ENCODE results near the gene COL27A1. TPM values are rescaled to one million over a fixed set of nuclear protein-coding genes. Genes with fewer than 3 reads are reported as not detected.
"Not testable (repeated sequence)": the region's sequence is repeated elsewhere in the genome, so short reads cannot be mapped to it uniquely, and the experiment has no call there.

Gene COL27A1
- total RNA-seq, 5 donors from 2014 or later (not counting 1 experiment from before 2014, with no cell fraction given), result 0.53 to 1.7 (median 0.95) TPM

GRCh38 chr9:114187827-114188226 lies 32.5 kb downstream of the COL27A1 start:
- ChIA-PET POLR2A (interaction anchor here in 1 of 2 donors (0.6 kb wide), 1 partner anchor 667 kb away, joined by 13 read pairs; no protein-coding TSS in a partner anchor), CTCF (interaction anchor here in 1 of 2 donors (0.5 kb wide), 1 partner anchor 78 kb away, joined by 6 read pairs; no protein-coding TSS in a partner anchor)
- H3K4me3 Mint-ChIP-seq, result no peak overlapping the region
- H3K36me3 ChIP-seq (ENCODE audit: control insufficient read depth in 2 of 2, extremely low read depth in 1 of 2, insufficient read depth in 1 of 2, low read length in 1 of 2), result no peaks in the 10 kb centered on the region
- no peaks in the 10 kb centered on the region for H3K27me3 Mint-ChIP-seq
- no peaks in the 10 kb centered on the region for H3K4me1 Mint-ChIP-seq
- ATAC-seq (replicated peaks in 1 of 4), result no peak
- H3K27ac Mint-ChIP-seq, result no peak overlapping the region
- H3K36me3 Mint-ChIP-seq, result no peaks in the 10 kb centered on the region
- no peaks in the 10 kb centered on the region for H3K9me3 ChIP-seq
- H3K27me3 ChIP-seq (replicated peaks in 1 of 2; ENCODE audit: control insufficient read depth in 2 of 2, extremely low read depth in 1 of 2, insufficient read depth in 2 of 2, low read length in 1 of 2), result peaks cover 0 to 3% of the 10 kb centered on the region in 2 experiments
- no peak for DNase-seq
- H3K9me3 Mint-ChIP-seq, result peaks cover 9 to 20% (median 11%) of the 10 kb centered on the region in 3 donors
- no peak overlapping the region for H3K27ac ChIP-seq (ENCODE audit: low read length)
- no CpG with 5 or more reads among the region's 3 CpGs for WGBS (ENCODE audit: insufficient coverage)
- H3K4me3 ChIP-seq (ENCODE audit: control insufficient read depth in 1 of 2, extremely low read depth in 1 of 2, low read length in 1 of 2), result no peak overlapping the region
- no peaks in the 10 kb centered on the region for H3K4me1 ChIP-seq (ENCODE audit: control insufficient read depth in 1 of 2, extremely low read depth in 1 of 2, insufficient read depth in 2 of 2, low read length in 2 of 2)

GRCh38 chr9:114189823-114190562 lies 34.7 kb downstream of the COL27A1 start:
- peaks cover 6% of the 10 kb centered on the region in 2 donors for H3K27me3 Mint-ChIP-seq
- no peaks in the 10 kb centered on the region for H3K4me1 Mint-ChIP-seq
- Histone ChIP-seq H3K27me3 (replicated peaks in 1 of 2; ENCODE audit: control insufficient read depth in 2 of 2, extremely low read depth in 1 of 2, insufficient read depth in 2 of 2, low read length in 1 of 2) (peaks cover 0 to 14% of the 10 kb centered on the region in 2 experiments), H3K4me3 (ENCODE audit: control insufficient read depth in 1 of 2, extremely low read depth in 1 of 2, low read length in 1 of 2) (no peak overlapping the region), H3K4me1 (ENCODE audit: control insufficient read depth in 1 of 2, extremely low read depth in 1 of 2, insufficient read depth in 2 of 2, low read length in 2 of 2) (no peaks in the 10 kb centered on the region), H3K27ac (ENCODE audit: low read length) (no peak overlapping the region), H3K9me3 (no peaks in the 10 kb centered on the region), H3K36me3 (ENCODE audit: control insufficient read depth in 2 of 2, extremely low read depth in 1 of 2, insufficient read depth in 1 of 2, low read length in 1 of 2) (no peaks in the 10 kb centered on the region)
- H3K9me3 Mint-ChIP-seq, result peaks cover 9 to 20% (median 11%) of the 10 kb centered on the region in 3 donors
- H3K36me3 Mint-ChIP-seq, result no peaks in the 10 kb centered on the region
- ATAC-seq (replicated peaks in 1 of 4) (no peak), DNase-seq (no peak)
- ChIA-PET CTCF (no interaction called here), POLR2A (no interaction called here)
- H3K4me3 Mint-ChIP-seq, result no peak overlapping the region
- no CpG with 5 or more reads among the region's 2 CpGs for WGBS (ENCODE audit: insufficient coverage)
- no peak overlapping the region for H3K27ac Mint-ChIP-seq

GRCh38 chr9:114190563-114190905 lies 35.2 kb downstream of the COL27A1 start:
- H3K4me1 ChIP-seq (ENCODE audit: control insufficient read depth in 1 of 2, extremely low read depth in 1 of 2, insufficient read depth in 2 of 2, low read length in 2 of 2), result no peaks in the 10 kb centered on the region
- no peak overlapping the region for H3K4me3 Mint-ChIP-seq
- no peak overlapping the region for H3K27ac Mint-ChIP-seq
- no peak overlapping the region for H3K4me3 ChIP-seq (ENCODE audit: control insufficient read depth in 1 of 2, extremely low read depth in 1 of 2, low read length in 1 of 2)
- ATAC-seq (replicated peaks in 1 of 4) (no peak), DNase-seq (no peak)
- H3K9me3 Mint-ChIP-seq, result peaks cover 9 to 20% (median 11%) of the 10 kb centered on the region in 3 donors
- ChIA-PET POLR2A (no interaction called here), CTCF (no interaction called here)
- H3K4me1 Mint-ChIP-seq, result no peaks in the 10 kb centered on the region
- H3K27me3 Mint-ChIP-seq, result peaks cover 6% of the 10 kb centered on the region in 2 donors
- WGBS (ENCODE audit: insufficient coverage), result no CpG with 5 or more reads among the region's 1 CpG
- H3K9me3 ChIP-seq, result no peaks in the 10 kb centered on the region
- H3K36me3 ChIP-seq (ENCODE audit: control insufficient read depth in 2 of 2, extremely low read depth in 1 of 2, insufficient read depth in 1 of 2, low read length in 1 of 2), result no peaks in the 10 kb centered on the region
- H3K36me3 Mint-ChIP-seq, result no peaks in the 10 kb centered on the region
- H3K27ac ChIP-seq (ENCODE audit: low read length), result no peak overlapping the region
- H3K27me3 ChIP-seq (replicated peaks in 1 of 2; ENCODE audit: control insufficient read depth in 2 of 2, extremely low read depth in 1 of 2, insufficient read depth in 2 of 2, low read length in 1 of 2), result peaks cover 0 to 14% of the 10 kb centered on the region in 2 experiments

DNA sequence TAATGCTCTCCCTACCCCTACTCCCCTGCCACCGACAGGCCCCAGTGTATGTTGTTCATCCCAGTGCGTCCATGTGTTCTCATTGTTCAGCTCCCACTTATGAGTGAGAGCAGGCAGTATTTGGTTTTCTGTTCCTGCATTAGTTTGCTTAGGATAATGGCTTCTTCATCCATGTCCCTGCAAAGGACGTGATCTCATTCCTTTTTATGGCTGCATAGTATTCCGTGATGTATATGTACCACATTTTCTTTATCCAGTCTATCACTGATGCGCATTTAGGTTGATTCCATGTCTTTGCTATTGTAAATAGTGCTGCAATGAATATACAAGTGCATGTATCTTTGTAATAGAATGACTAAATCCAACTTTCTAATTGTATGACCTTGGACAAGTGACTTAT lies 36.1 kb downstream of the COL27A1 start:
- H3K9me3 Mint-ChIP-seq, result peaks cover 9 to 20% (median 11%) of the 10 kb centered on the region in 3 donors
- H3K4me1 ChIP-seq (ENCODE audit: control insufficient read depth in 1 of 2, extremely low read depth in 1 of 2, insufficient read depth in 2 of 2, low read length in 2 of 2); H3K4me3 ChIP-seq (ENCODE audit: control insufficient read depth in 1 of 2, extremely low read depth in 1 of 2, low read length in 1 of 2); POLR2A ChIA-PET; H3K36me3 Mint-ChIP-seq; H3K4me1 Mint-ChIP-seq; H3K9me3 ChIP-seq; DNase-seq; H3K27ac Mint-ChIP-seq; CTCF ChIA-PET; H3K27ac ChIP-seq (ENCODE audit: low read length); H3K36me3 ChIP-seq (ENCODE audit: control insufficient read depth in 2 of 2, extremely low read depth in 1 of 2, insufficient read depth in 1 of 2, low read length in 1 of 2); H3K27me3 Mint-ChIP-seq; ATAC-seq (replicated peaks in 1 of 4); H3K4me3 Mint-ChIP-seq: not testable (repeated sequence)
- WGBS (ENCODE audit: insufficient coverage), result 100% methylated on average over 1 of the region's 5 CpGs
- H3K27me3 ChIP-seq (replicated peaks in 1 of 2; ENCODE audit: control insufficient read depth in 2 of 2, extremely low read depth in 1 of 2, insufficient read depth in 2 of 2, low read length in 1 of 2), result peaks cover 0 to 14% of the 10 kb centered on the region in 2 experiments

DNA sequence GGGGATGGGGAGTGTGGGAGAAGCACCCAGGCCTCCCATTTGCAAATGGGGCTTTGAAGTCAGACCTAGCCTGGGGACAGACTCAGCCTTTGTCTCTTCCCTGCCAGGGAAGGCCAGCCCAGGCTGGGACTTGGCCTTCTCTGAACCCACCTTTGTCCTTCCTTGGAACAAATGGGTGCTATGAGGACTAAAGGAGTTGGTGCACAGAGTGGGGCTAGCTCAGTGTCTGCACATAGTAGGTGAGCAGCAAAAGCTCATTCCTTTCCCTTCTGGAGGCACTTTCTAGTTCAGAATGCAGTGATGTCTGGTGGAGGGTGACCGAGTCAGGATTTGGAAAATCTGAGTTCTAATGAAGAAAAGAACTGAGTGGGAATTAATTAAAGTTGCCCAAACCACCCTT lies 37.2 kb downstream of the COL27A1 start:
- Mint-ChIP-seq H3K4me3 (no peak overlapping the region), H3K27ac (no peak overlapping the region), H3K4me1 (no peaks in the 10 kb centered on the region), H3K9me3 (peaks cover 9 to 20% (median 11%) of the 10 kb centered on the region in 3 donors), H3K36me3 (no peaks in the 10 kb centered on the region), H3K27me3 (peaks cover 6% of the 10 kb centered on the region in 2 donors)
- Histone ChIP-seq H3K4me3 (ENCODE audit: control insufficient read depth in 1 of 2, extremely low read depth in 1 of 2, low read length in 1 of 2) (no peak overlapping the region), H3K9me3 (no peaks in the 10 kb centered on the region), H3K36me3 (ENCODE audit: control insufficient read depth in 2 of 2, extremely low read depth in 1 of 2, insufficient read depth in 1 of 2, low read length in 1 of 2) (no peaks in the 10 kb centered on the region), H3K27me3 (replicated peaks in 1 of 2; ENCODE audit: control insufficient read depth in 2 of 2, extremely low read depth in 1 of 2, insufficient read depth in 2 of 2, low read length in 1 of 2) (peaks cover 0 to 17% of the 10 kb centered on the region in 2 experiments), H3K27ac (ENCODE audit: low read length) (no peak overlapping the region), H3K4me1 (ENCODE audit: control insufficient read depth in 1 of 2, extremely low read depth in 1 of 2, insufficient read depth in 2 of 2, low read length in 2 of 2) (no peaks in the 10 kb centered on the region)
- DNase-seq (no peak), ATAC-seq (replicated peaks in 1 of 4) (no peak)
- ChIA-PET CTCF (no interaction called here), POLR2A (no interaction called here)
- no CpG with 5 or more reads among the region's 1 CpG for WGBS (ENCODE audit: insufficient coverage)

GRCh38 chr9:114193090-114193489 lies 37.8 kb downstream of the COL27A1 start:
- peaks cover 9 to 20% (median 11%) of the 10 kb centered on the region in 3 donors for H3K9me3 Mint-ChIP-seq
- 67% methylated on average over 3 of the region's 3 CpGs for WGBS (ENCODE audit: insufficient coverage)
- ATAC-seq (replicated peaks in 1 of 4), result no peak

More at GRCh38 chr9:114193090-114193489, 37.8 kb downstream of the COL27A1 start:
- POLR2A ChIA-PET, result no interaction called here
- no peak overlapping the region for H3K4me3 Mint-ChIP-seq
- no peaks in the 10 kb centered on the region for H3K9me3 ChIP-seq
- DNase-seq, result no peak
- H3K27ac Mint-ChIP-seq, result no peak overlapping the region
- peaks cover 6% of the 10 kb centered on the region in 2 donors for H3K27me3 Mint-ChIP-seq
- H3K4me1 Mint-ChIP-seq, result no peaks in the 10 kb centered on the region
- H3K27me3 ChIP-seq (replicated peaks in 1 of 2; ENCODE audit: control insufficient read depth in 2 of 2, extremely low read depth in 1 of 2, insufficient read depth in 2 of 2, low read length in 1 of 2), result peaks cover 0 to 17% of the 10 kb centered on the region in 2 experiments
- no peaks in the 10 kb centered on the region for H3K36me3 ChIP-seq (ENCODE audit: control insufficient read depth in 2 of 2, extremely low read depth in 1 of 2, insufficient read depth in 1 of 2, low read length in 1 of 2)
- H3K27ac ChIP-seq (ENCODE audit: low read length), result no peak overlapping the region
- H3K4me3 ChIP-seq (ENCODE audit: control insufficient read depth in 1 of 2, extremely low read depth in 1 of 2, low read length in 1 of 2), result no peak overlapping the region
- H3K36me3 Mint-ChIP-seq, result no peaks in the 10 kb centered on the region
- no peaks in the 10 kb centered on the region for H3K4me1 ChIP-seq (ENCODE audit: control insufficient read depth in 1 of 2, extremely low read depth in 1 of 2, insufficient read depth in 2 of 2, low read length in 2 of 2)
- CTCF ChIA-PET, result no interaction called here

Measured in T-cell (primary cell).